Medulla oblongata (tissue), 1 donor: Measurements from ENCODE around the gene FABP7.
A peak's percentile ranks its signal among the peaks of the same experiment; 100 is the strongest.
"Not testable (repeated sequence)": the region's sequence is repeated elsewhere in the genome, so short reads cannot be mapped to it uniquely, and the experiment has no call there.

ENCODE experiments used
- DNase-seq: peaks from one replicate; pipeline ENCODE4 v3.0.0-alpha.2; 2015; ENCODE audit errors: extremely low spot score

FABP7 gene

GRCh38 chr6:122779667-122780066 lies at the start of gene FABP7:
TSS of gene FABP7 (plus strand) at chr6:122779716. CDS start at chr6:122779795, 79 bp downstream.
- no peak for DNase-seq

- no peak for DNase-seq
Observed at GRCh38 chr6:122730334-122730733, 49.2 kb upstream of the FABP7 start.

- peak; percentile 69 for DNase-seq
Observed at GRCh38 chr6:122730775-122731386, 48.6 kb upstream of the FABP7 start.

GRCh38 chr6:122733259-122733658 lies 46.3 kb upstream of the FABP7 start:
- DNase-seq, result no peak

GRCh38 chr6:122734529-122735395 lies 44.8 kb upstream of the FABP7 start:
- DNase-seq, result no peak

- DNase-seq, result no peak
Observed at GRCh38 chr6:122735582-122735981, 43.9 kb upstream of the FABP7 start.

GRCh38 chr6:122736163-122736562 lies 43.4 kb upstream of the FABP7 start:
- DNase-seq, result no peak

- no peak for DNase-seq
Observed at GRCh38 chr6:122736616-122737015, 42.9 kb upstream of the FABP7 start.

GRCh38 chr6:122740091-122740490 lies 39.4 kb upstream of the FABP7 start:
- DNase-seq, result no peak

- no peak for DNase-seq
Observed at GRCh38 chr6:122740936-122741335, 38.6 kb upstream of the FABP7 start.

GRCh38 chr6:122744247-122744646 lies 35.3 kb upstream of the FABP7 start:
- DNase-seq, result not testable (repeated sequence)

GRCh38 chr6:122744856-122745255 lies 34.7 kb upstream of the FABP7 start:
- not testable (repeated sequence) for DNase-seq

- DNase-seq, result no peak
Observed at GRCh38 chr6:122746688-122747087, 32.8 kb upstream of the FABP7 start.

- DNase-seq, result no peak
Observed at GRCh38 chr6:122747573-122747972, 31.9 kb upstream of the FABP7 start.

GRCh38 chr6:122748945-122749344 lies 30.6 kb upstream of the FABP7 start:
- DNase-seq, result not testable (repeated sequence)

- no peak for DNase-seq
Observed at GRCh38 chr6:122749451-122750050, 30.0 kb upstream of the FABP7 start.

GRCh38 chr6:122751326-122751725 lies 28.2 kb upstream of the FABP7 start:
- DNase-seq, result no peak

- DNase-seq, result no peak
Observed at GRCh38 chr6:122752459-122752858, 27.1 kb upstream of the FABP7 start.

GRCh38 chr6:122753000-122753687 lies 26.4 kb upstream of the FABP7 start:
- peak; percentile 12 for DNase-seq

- DNase-seq, result peak; percentile 70
Observed at GRCh38 chr6:122753688-122754056, 25.8 kb upstream of the FABP7 start.

- peak; percentile 33 for DNase-seq
Observed at GRCh38 chr6:122754191-122754731, 25.3 kb upstream of the FABP7 start.

GRCh38 chr6:122755901-122756300 lies 23.6 kb upstream of the FABP7 start:
- no peak for DNase-seq
